Prostate gland (tissue), 2 donors: Measurements from ENCODE around the gene UGT8. TPM values are rescaled to one million over a fixed set of nuclear protein-coding genes. Genes with fewer than 3 reads are reported as not detected.

ENCODE experiments used
- DNase-seq: peaks from one replicate; pipeline ENCODE4 v3.0.0-alpha.2; 2019; ENCODE audit warnings: low spot score
- H3K27ac ChIP-seq, 2 donors: fragments of 200-600 bp; sonication (generic); 2 replicates each; pipeline ENCODE4 v1.5.1; 2017 to 2019
- H3K27me3 ChIP-seq: fragments of 200-600 bp; sonication (generic); replicated peaks from 2 replicates; pipeline ENCODE4 v1.5.1; 2019; ENCODE audit not compliant: insufficient read depth
- H3K36me3 ChIP-seq, 2 donors: fragments of 200-600 bp; sonication (generic); 1 replicate in 1 of 2; 2 replicates in 1 of 2; pipeline versions ENCODE4 v1.5.1 to v1.8.1; 2017 to 2019
- H3K4me1 ChIP-seq: fragments of 200-600 bp; sonication (generic); replicated peaks from 2 replicates; pipeline ENCODE4 v1.5.1; 2019
- H3K4me3 ChIP-seq, 2 donors: fragments of 200-600 bp; sonication (generic); 2 replicates each; pipeline ENCODE4 v1.5.1; 2017 to 2019
- H3K9me3 ChIP-seq: fragments of 200-600 bp; sonication (generic); 2 replicates; pipeline ENCODE4 v1.5.1; 2017
- CTCF ChIP-seq, 4 experiments: fragments of 200-600 bp in 2 of 4; fragments of 450-650 bp in 2 of 4; sonication (generic) in 2 of 4; IDR thresholded peaks; 1 replicate in 3 of 4; 2 replicates in 1 of 4; pipeline ENCODE4 v1.5.1; 2016 to 2019; ENCODE audit warnings: antibody characterized with exemption in 4 of 4, mild to moderate bottlenecking in 2 of 4, moderate library complexity in 2 of 4
- POLR2A ChIP-seq: fragments of 450-650 bp; IDR thresholded peaks from one replicate; pipeline ENCODE4 v1.6.1; 2016; ENCODE audit warnings: antibody characterized with exemption, mild to moderate bottlenecking
- POLR2AphosphoS5 ChIP-seq: sonication (generic); formaldehyde crosslinking; IDR thresholded peaks from one replicate; pipeline ENCODE4 v1.6.1; 2017; ENCODE audit warnings: antibody characterized with exemption
- WGBS: methylation state at CpG from one replicate; pipeline ENCODE4 v1.1.5; 2018; 5-methylcytosine and 5-hydroxymethylcytosine counted together
- intact Hi-C: fragments of 100-400 bp; cut with DNase I; formaldehyde crosslinking; loops from one replicate; pipeline ENCODE4 v1.14.2; 2022
- microRNA counts, 2 donors: library from miRNA; unstranded; fragments of <30 nt; microRNA quantifications; one replicate each; lab custom pipeline; 2016 to 2017
- microRNA-seq: library from miRNA; unstranded; fragments of <30 nt; microRNA quantifications from one replicate; pipeline ENCODE4, GENCODE V29; 2016
- small RNA-seq, 2 donors: library from RNA; depleted of rRNA; stranded (forward); fragments of <200 nt; gene quantifications; one replicate each; pipeline ENCODE3, GENCODE V24; 2016
- total RNA-seq, 2 donors: library from RNA; depleted of rRNA; stranded (reverse); fragments of >200 nt; gene quantifications; one replicate each; pipeline ENCODE4 v1.1.0, GENCODE V29; 2016

The UGT8 gene
- total RNA-seq, 2 donors from 2014 or later: 0.55 to 2.0 TPM

- no peak overlapping the region for H3K4me3 ChIP-seq
- H3K36me3 ChIP-seq: no peaks in the 10 kb centered on the region
- no peaks in the 10 kb centered on the region for H3K4me1 ChIP-seq
- intact Hi-C loops: no loop called here
- no peaks in the 10 kb centered on the region for H3K27me3 ChIP-seq
- H3K27ac ChIP-seq: no peak overlapping the region
- no peak for TF ChIP-seq POLR2A
- no peak for TF ChIP-seq CTCF (IDR thresholded peaks at IDR 0.05)
- no peak for TF ChIP-seq POLR2AphosphoS5
- DNase-seq: no peak
- H3K9me3 ChIP-seq: no peaks in the 10 kb centered on the region
Measured at GRCh38 chr4:114717432-114717831, 118.8 kb downstream of the UGT8 start.

- H3K27ac ChIP-seq: no peak overlapping the region
- H3K4me1 ChIP-seq: no peaks in the 10 kb centered on the region
- H3K4me3 ChIP-seq: no peak overlapping the region
- H3K9me3 ChIP-seq: no peaks in the 10 kb centered on the region
- intact Hi-C loops: no loop called here
- DNase-seq: no peak
- TF ChIP-seq POLR2A (no peak), CTCF (IDR thresholded peaks at IDR 0.05) (no peak), POLR2AphosphoS5 (no peak)
- WGBS: 51% methylated on average over 6 of the region's 6 CpGs
- no peaks in the 10 kb centered on the region for H3K27me3 ChIP-seq
- no peaks in the 10 kb centered on the region for H3K36me3 ChIP-seq
Measured at GRCh38 chr4:114725066-114725465, 126.5 kb downstream of the UGT8 start.

- TF ChIP-seq CTCF (IDR thresholded peaks at IDR 0.05) (no peak), POLR2AphosphoS5 (no peak), POLR2A (no peak)
- Histone ChIP-seq H3K9me3 (no peaks in the 10 kb centered on the region), H3K27me3 (no peaks in the 10 kb centered on the region), H3K4me3 (no peak overlapping the region), H3K27ac (no peak overlapping the region), H3K4me1 (no peaks in the 10 kb centered on the region), H3K36me3 (no peaks in the 10 kb centered on the region)
- DNase-seq: no peak
- intact Hi-C loops: no loop called here
- WGBS: 0% methylated on average over 1 of the region's 1 CpG
Measured at GRCh38 chr4:114727461-114727860, 128.9 kb downstream of the UGT8 start.

MicroRNAs encoded within 50 kb of the gene (microRNA counts, 767-probe panel; counts per million panel counts)
- microRNA hsa-miR-577 (lab: Ali Mortazavi, UCI): 0 to 431 counts per million in 2 donors

Small RNAs within 50 kb of the gene (microRNA-seq; reads per million reads assigned to microRNA genes)
- gene MIR577: not detected

Small RNAs within 50 kb of the gene (small RNA-seq; reads per million reads assigned to genes)
- gene MIR577: 0.20 to 0.84 reads per million in 2 donors
